HG02938 (cell line): ENCODE data around the gene SCUBE3.

ENCODE experiments used
- ATAC-seq: cut with Tn5 transposase; IDR thresholded peaks from one replicate; pipeline ENCODE4 v1.9.1; 2021; ENCODE audit warnings: mild to moderate bottlenecking, moderate library complexity; ENCODE audit not compliant: unreplicated experiment

Gene SCUBE3

GRCh38 chr6:35213824-35214756, at the start of gene SCUBE3:
Gene SCUBE3 (plus strand): TSS chr6:35213956. CDS start chr6:35214419, 463 bp downstream.
- ATAC-seq, result no peak

GRCh38 chr6:35164277-35164676, 49.5 kb upstream of the SCUBE3 start:
- ATAC-seq, result no peak

- ATAC-seq, result no peak
Measured at GRCh38 chr6:35164868-35165267, 48.9 kb upstream of the SCUBE3 start.

GRCh38 chr6:35165630-35166071, 48.1 kb upstream of the SCUBE3 start:
- no peak for ATAC-seq

GRCh38 chr6:35166116-35166515, 47.6 kb upstream of the SCUBE3 start:
- no peak for ATAC-seq

- ATAC-seq, result no peak
Measured at GRCh38 chr6:35166520-35166919, 47.2 kb upstream of the SCUBE3 start.

GRCh38 chr6:35167505-35167904, 46.3 kb upstream of the SCUBE3 start:
- no peak for ATAC-seq

GRCh38 chr6:35168461-35168861, 45.3 kb upstream of the SCUBE3 start:
- ATAC-seq, result no peak

- no peak for ATAC-seq
Measured at GRCh38 chr6:35170166-35170565, 43.6 kb upstream of the SCUBE3 start.

- ATAC-seq, result no peak
Measured at GRCh38 chr6:35170891-35171290, 42.9 kb upstream of the SCUBE3 start.

GRCh38 chr6:35173044-35173426, 40.7 kb upstream of the SCUBE3 start:
- no peak for ATAC-seq

- no peak for ATAC-seq
Measured at GRCh38 chr6:35173427-35174087, 40.2 kb upstream of the SCUBE3 start.

- no peak for ATAC-seq
Measured at GRCh38 chr6:35174088-35174434, 39.7 kb upstream of the SCUBE3 start.

GRCh38 chr6:35174501-35174900, 39.3 kb upstream of the SCUBE3 start:
- ATAC-seq, result no peak

- ATAC-seq, result no peak
Measured at GRCh38 chr6:35176301-35177024, 37.3 kb upstream of the SCUBE3 start.

GRCh38 chr6:35177157-35177556, 36.6 kb upstream of the SCUBE3 start:
- ATAC-seq, result no peak

GRCh38 chr6:35177596-35177995, 36.2 kb upstream of the SCUBE3 start:
- ATAC-seq, result no peak

GRCh38 chr6:35178012-35178411, 35.7 kb upstream of the SCUBE3 start:
- ATAC-seq, result no peak

- ATAC-seq, result no peak
Measured at GRCh38 chr6:35178932-35179832, 34.6 kb upstream of the SCUBE3 start.

- no peak for ATAC-seq
Measured at GRCh38 chr6:35179901-35180535, 33.7 kb upstream of the SCUBE3 start.
